Measurements from ENCODE around the gene NEMF. TPM values are rescaled to one million over a fixed set of nuclear protein-coding genes. Genes with fewer than 3 reads are reported as not detected.
"Not testable (repeated sequence)": the region's sequence is repeated elsewhere in the genome, so short reads cannot be mapped to it uniquely, and the experiment has no call there.

Gene NEMF
- total and polyA plus RNA-seq, 2 experiments from 2014 or later = 43.9 to 71.9 TPM

GRCh38 chr14:49880267-49881064 is 27.9 kb upstream of the NEMF start:
- Histone ChIP-seq H3K36me3 (no peaks in the 10 kb centered on the region), H3K27me3 (no peaks in the 10 kb centered on the region), H3K4me1 (ENCODE audit: low read depth) (no peaks in the 10 kb centered on the region), H3K27ac (no peak overlapping the region), H3K9me3 (ENCODE audit: low read depth) (no peaks in the 10 kb centered on the region), H3K4me3 (no peak overlapping the region)
- DNase-seq (ENCODE audit: low read depth in 1 of 2, low spot score in 1 of 2) = no peak
- no peak for TF ChIP-seq CTCF (IDR thresholded peaks at IDR 0.05; ENCODE audit: low read depth, low read length)

GRCh38 chr14:49879646-49880204 is 27.1 kb upstream of the NEMF start:
- peak; percentile 56 to 75 for DNase-seq (ENCODE audit: low read depth in 1 of 2, low spot score in 1 of 2)

GRCh38 chr14:49876563-49877127 is 24.1 kb upstream of the NEMF start:
- TF ChIP-seq CTCF (IDR thresholded peaks at IDR 0.05; ENCODE audit: low read depth, low read length) = no peak
- Histone ChIP-seq H3K4me1 (ENCODE audit: low read depth) (no peaks in the 10 kb centered on the region), H3K4me3 (no peak overlapping the region), H3K27ac (no peak overlapping the region), H3K27me3 (no peaks in the 10 kb centered on the region), H3K36me3 (no peaks in the 10 kb centered on the region), H3K9me3 (ENCODE audit: low read depth) (no peaks in the 10 kb centered on the region)
- no peak for DNase-seq (ENCODE audit: low read depth in 1 of 2, low spot score in 1 of 2)

More at GRCh38 chr14:49879646-49880204, 27.1 kb upstream of the NEMF start:
- H3K27ac ChIP-seq = no peak overlapping the region
- no peaks in the 10 kb centered on the region for H3K9me3 ChIP-seq (ENCODE audit: low read depth)
- TF ChIP-seq CTCF (IDR thresholded peaks at IDR 0.05; ENCODE audit: low read depth, low read length) = peak; percentile 76
- no peaks in the 10 kb centered on the region for H3K36me3 ChIP-seq
- no peak overlapping the region for H3K4me3 ChIP-seq
- no peaks in the 10 kb centered on the region for H3K27me3 ChIP-seq
- H3K4me1 ChIP-seq (ENCODE audit: low read depth) = no peaks in the 10 kb centered on the region

- no peaks in the 10 kb centered on the region for H3K9me3 ChIP-seq (ENCODE audit: low read depth)
- no peaks in the 10 kb centered on the region for H3K4me1 ChIP-seq (ENCODE audit: low read depth)
- no peak overlapping the region for H3K4me3 ChIP-seq
- no peaks in the 10 kb centered on the region for H3K27me3 ChIP-seq
- DNase-seq (ENCODE audit: low read depth in 1 of 2, low spot score in 1 of 2) = no peak
- H3K36me3 ChIP-seq = no peaks in the 10 kb centered on the region
- H3K27ac ChIP-seq = no peak overlapping the region
- no peak for TF ChIP-seq CTCF (IDR thresholded peaks at IDR 0.05; ENCODE audit: low read depth, low read length)
Measured at GRCh38 chr14:49875640-49876198, 23.1 kb upstream of the NEMF start.

- not testable (repeated sequence) for H3K27ac ChIP-seq; H3K36me3 ChIP-seq; H3K4me3 ChIP-seq; H3K27me3 ChIP-seq; H3K9me3 ChIP-seq (ENCODE audit: low read depth); H3K4me1 ChIP-seq (ENCODE audit: low read depth); DNase-seq (ENCODE audit: low read depth in 1 of 2, low spot score in 1 of 2)
Measured at GRCh38 chr14:49873548-49873947, 21.0 kb upstream of the NEMF start.

- Histone ChIP-seq H3K4me1 (ENCODE audit: low read depth) (no peaks in the 10 kb centered on the region), H3K36me3 (no peaks in the 10 kb centered on the region), H3K9me3 (ENCODE audit: low read depth) (no peaks in the 10 kb centered on the region), H3K27ac (no peak overlapping the region), H3K27me3 (no peaks in the 10 kb centered on the region), H3K4me3 (no peak overlapping the region)
- no peak for DNase-seq (ENCODE audit: low read depth in 1 of 2, low spot score in 1 of 2)
- no peak for TF ChIP-seq CTCF (IDR thresholded peaks at IDR 0.05; ENCODE audit: low read depth, low read length)
Measured at GRCh38 chr14:49870908-49871307, 18.3 kb upstream of the NEMF start.

Data from cardiac muscle cell (in vitro differentiated cells and primary cell).